NOMO-1 (cell line): Measurements from ENCODE around the gene TMEM260.
"Not testable (repeated sequence)": the region's sequence is repeated elsewhere in the genome, so short reads cannot be mapped to it uniquely, and the experiment has no call there.

ENCODE experiments used
- DNase-seq, 2 experiments: peaks; one replicate each; lab custom pipeline; 2025; ENCODE audit not compliant: unreplicated experiment in 2 of 2; lab: John Stamatoyannopoulos, UW

The TMEM260 gene

GRCh38 chr14:56594428-56594827 is 14.8 kb downstream of the TMEM260 start:
- no peak for DNase-seq

DNA sequence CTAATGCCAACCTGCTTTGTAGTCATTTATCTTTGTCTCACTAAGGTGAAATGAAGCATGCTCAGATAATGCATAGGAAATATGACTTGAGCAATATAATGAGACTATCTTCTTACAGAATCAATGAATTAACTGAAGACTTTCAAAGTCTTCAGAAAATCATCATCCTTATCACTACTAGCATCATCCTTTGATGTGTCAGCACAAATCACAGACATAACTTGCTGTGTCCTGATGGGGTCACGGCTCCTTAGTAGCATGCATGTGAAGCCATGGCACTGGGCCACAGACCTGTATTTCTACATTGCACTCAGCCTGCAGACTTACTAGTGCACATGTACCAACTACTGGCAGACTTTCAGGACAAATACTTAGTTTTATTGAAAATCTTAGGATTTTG is 18.9 kb downstream of the TMEM260 start:
- no peak for DNase-seq

GRCh38 chr14:56603648-56604047 is 24.1 kb downstream of the TMEM260 start:
- DNase-seq: no peak

GRCh38 chr14:56608689-56609088 is 29.1 kb downstream of the TMEM260 start:
- DNase-seq: no peak

- not testable (repeated sequence) for DNase-seq
Measured at GRCh38 chr14:56611663-56612062, 32.1 kb downstream of the TMEM260 start.

DNA sequence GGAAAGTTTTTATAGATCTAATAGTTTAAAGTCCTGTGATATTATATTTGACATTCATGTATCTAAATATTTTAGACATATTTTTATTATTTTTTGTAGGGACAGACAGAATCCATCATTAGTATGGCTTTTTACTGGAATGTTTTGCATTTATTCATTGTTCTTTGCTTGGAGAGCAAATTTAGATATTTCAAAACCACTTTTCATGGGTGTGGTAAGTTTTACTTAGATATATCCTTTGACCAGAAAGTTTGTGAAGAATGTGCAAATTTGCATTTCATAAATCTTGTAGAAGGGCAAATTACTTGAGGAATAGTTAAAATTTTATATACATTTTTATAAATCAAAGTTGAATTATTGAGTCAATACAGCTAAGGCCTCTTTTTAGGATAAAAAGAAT is 37.5 kb downstream of the TMEM260 start:
- no peak for DNase-seq

DNA sequence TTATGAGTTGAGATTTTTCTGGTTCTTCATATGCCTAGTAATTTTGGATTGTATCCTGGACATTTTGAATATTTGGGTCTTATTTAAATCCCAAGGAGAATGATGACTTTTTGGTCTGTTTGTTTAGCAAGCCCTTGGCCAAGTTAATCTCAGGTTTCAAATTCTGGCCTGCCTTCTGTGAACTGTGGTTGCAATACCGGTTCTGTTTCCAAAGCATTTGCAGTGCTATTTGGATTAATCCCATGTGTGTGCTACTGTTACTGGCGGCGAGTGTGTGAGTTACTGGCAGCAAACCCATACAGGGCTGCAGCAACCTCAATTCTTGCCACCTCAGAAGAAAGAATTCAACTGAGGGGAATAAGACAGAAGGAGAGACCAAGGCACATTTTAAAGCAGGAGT is 51.1 kb downstream of the TMEM260 start:
- no peak for DNase-seq

GRCh38 chr14:56632195-56632594 is 52.6 kb downstream of the TMEM260 start:
- DNase-seq: no peak

DNA sequence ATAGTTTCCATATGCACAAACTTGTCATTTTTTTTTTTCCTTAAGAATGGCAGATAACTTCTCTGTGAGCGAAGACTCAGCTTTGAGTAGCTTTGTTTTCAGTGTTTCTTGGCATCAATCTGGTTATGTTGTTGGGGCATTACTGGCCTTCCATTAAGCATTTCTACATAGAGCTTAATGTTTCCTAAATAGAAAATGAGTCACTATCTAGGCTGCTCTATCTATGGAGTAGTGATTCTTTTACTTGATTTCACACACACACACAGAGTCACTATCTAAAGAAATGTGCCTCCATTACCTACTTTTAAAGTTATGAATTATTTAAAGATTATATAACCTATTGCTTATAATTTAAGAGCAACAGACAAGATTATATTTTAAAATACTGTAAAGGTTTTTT is 53.9 kb downstream of the TMEM260 start:
- no peak for DNase-seq

DNA sequence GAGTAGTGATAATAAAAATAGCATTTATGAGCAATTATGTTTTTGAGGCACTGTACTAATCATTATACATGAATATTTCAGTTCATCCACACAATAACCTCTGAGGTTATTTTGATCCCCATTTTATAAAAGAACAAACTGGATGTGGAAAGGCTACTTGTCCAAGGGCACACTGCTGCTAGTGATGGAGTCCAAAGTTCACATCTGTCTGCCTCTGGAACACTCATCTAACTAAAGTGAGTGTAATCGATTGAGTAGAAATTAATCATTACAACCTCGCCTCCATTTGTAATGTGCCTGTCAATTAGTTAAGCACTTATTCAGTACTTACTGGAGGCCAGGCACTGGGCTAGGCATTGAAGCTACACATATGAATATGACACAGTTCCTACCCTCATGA is 55.4 kb downstream of the TMEM260 start:
- no peak for DNase-seq

DNA sequence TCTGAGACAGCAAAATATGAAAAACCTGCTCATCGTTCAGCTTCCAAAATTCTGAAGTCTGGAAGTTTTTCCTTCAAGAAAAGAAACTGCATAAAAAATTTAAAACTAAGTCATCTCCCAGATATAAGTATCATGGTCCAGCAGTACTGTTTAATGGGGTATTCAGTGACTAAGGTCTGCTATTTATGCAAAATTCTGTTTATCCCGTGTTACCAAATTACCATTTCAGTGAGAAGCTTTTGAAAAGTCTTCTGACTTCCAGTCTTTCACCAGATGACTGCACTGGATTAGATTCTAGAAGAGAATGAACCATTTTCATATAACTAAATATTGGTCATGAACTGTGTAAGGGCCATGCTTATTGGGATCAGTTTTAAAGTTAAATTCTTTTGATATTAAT is 67.9 kb downstream of the TMEM260 start:
- no peak for DNase-seq

- no peak for DNase-seq
Measured at GRCh38 chr14:56648508-56649301, 69.1 kb downstream of the TMEM260 start.

GRCh38 chr14:56649382-56649781 is 69.8 kb downstream of the TMEM260 start:
- no peak for DNase-seq

DNA sequence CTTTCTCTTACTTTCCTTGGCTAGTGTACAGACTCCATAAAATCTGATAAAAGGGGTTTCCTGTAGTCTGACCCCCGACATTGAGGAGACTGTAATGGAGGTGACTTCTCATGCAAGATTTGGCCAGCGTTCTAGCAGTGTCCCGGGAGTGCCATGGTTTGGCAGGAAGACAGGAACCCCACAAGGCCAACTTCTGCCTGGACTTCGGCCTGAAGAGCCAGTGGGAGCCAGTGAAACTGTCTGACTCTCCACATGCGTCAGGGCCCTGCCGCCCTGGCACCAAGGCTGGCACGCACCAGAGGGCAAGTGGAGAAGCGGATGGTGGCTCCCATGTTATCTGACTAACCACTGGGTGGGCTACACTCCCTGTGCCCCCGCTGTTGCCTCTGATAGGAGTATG is 70.5 kb downstream of the TMEM260 start:
- DNase-seq: no peak

GRCh38 chr14:56650979-56651378 is 71.4 kb downstream of the TMEM260 start:
- no peak for DNase-seq

- DNase-seq: no peak
Measured at GRCh38 chr14:56657604-56658003, 78.0 kb downstream of the TMEM260 start.

GRCh38 chr14:56659378-56659777 is 79.8 kb downstream of the TMEM260 start:
- DNase-seq: no peak

DNA sequence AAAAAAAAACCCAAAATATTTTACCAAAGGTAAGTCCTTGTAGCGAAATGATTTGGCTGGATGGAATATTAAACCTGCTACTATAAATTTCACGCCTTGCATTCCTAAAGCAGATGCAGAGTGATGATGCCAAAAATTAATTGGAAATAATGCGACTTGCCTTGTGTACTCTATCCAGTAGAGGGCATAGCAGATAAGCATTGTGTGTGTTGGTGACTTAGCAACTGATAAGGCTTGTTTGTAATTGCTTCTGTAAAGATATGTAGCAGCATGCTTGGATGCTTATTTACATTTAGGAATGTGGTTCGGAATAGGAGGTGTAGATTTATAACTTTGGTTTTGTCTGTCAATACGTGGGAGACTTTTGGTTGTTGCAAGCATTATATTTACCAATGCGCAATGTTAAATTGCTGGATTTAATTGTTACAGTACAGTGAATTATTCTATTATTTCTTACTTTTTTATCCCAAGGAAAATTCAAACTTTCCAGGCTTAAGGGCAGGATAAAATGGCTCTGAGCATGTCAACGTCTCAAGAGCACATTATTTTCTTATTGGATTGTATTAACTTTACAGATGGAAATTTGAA is 80.5 kb downstream of the TMEM260 start:
- peak; percentile 7 to 49 for DNase-seq

DNA sequence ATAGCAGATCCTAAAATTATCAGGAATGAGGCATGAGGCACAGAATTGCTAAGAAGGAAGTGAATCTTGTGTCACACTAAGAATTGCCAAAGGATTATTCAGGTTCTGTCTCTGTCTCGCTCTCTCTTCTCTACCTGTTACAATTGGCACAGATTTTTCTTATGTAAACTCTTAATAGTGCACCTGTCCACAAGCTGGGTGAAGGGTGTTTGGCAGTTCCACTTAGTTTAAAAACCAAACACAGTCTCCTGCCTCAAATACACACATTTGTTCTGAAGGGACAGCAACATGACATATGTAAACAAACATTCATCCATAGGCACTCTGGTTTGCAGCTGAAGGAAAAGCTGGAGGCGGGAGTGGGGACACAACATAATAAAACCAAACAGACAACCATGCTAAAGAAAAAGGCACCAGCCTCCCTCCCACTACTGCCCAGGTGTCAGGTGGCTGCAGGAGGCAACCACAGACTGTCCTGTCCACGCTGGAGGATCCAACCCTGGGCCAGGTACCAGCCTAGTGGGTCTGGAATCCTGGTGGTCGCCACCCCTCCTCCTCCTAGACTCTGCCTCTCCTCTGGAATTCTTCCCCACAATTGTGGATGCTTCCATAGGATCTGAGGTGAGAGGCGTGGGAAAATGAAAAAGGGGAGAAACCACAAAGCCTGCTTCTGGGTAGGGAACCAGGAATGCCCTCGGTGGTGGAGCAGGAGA is 81.2 kb downstream of the TMEM260 start:
- no peak for DNase-seq

GRCh38 chr14:56661478-56661877 is 81.9 kb downstream of the TMEM260 start:
- no peak for DNase-seq

DNA sequence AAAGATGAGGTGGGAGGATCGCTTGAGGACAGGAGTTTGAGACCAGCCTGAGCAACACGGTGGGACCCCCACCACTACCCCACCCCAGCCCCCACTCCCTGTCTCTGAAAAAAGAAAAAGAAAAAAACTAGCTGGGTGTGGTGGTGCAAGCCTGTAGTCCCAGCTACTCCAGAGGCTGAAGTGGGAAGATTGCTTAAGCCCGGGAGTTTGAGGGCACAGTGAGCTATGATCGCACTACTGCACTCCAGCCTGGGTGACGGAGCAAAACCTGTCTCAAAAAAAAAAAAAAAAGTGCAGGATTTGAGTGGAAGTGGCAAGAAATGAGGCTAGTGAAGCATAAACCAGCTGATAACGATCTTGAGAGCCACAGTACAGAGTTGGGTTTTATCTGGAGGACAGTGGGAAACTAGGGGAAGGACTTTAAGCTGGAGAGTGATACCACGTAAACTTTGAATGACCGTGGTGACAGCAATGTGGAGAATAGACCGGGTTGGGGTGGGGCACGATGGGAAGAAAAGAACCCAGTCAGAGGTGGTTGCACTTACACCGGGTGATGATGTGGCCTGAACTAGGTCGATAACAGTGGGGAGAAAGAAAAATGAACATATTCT is 85.3 kb downstream of the TMEM260 start:
- no peak for DNase-seq

DNA sequence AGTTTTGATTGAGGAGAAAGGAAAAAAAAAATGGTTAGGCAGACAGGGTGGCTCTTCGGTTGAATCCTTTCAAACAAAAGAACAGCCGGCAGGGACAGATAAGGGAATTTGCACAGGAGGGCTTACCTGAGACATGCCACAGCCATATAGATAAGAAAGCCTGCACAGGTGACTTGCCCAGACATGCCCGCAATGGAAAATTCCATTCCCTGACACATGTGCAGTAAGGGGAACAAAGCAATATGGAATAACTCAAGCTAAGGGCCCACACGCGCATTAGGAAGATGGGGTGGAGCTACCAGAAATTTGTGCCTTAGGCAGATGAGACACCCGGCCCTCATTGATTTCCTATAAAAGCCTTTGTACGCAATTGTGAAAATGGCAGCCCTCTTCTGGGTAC is 86.7 kb downstream of the TMEM260 start:
- no peak for DNase-seq
